NT2/D1 (cell line): Measurements from ENCODE around the gene GPR176.
"Not testable (repeated sequence)": the region's sequence is repeated elsewhere in the genome, so short reads cannot be mapped to it uniquely, and the experiment has no call there.

Source experiments
- DNase-seq: peaks from one replicate; pipeline ENCODE4 v3.0.0-alpha.2; 2011; ENCODE audit warnings: low read depth, low spot score
- H3K27me3 ChIP-seq: 2 replicates; pipeline ENCODE4 v1.6.0; 2011; ENCODE audit warnings: mild to moderate bottlenecking; ENCODE audit not compliant: insufficient read length, insufficient read depth
- H3K36me3 ChIP-seq: 2 replicates; pipeline ENCODE4 v1.6.1; 2011; ENCODE audit warnings: mild to moderate bottlenecking, low read length, mixed read lengths; ENCODE audit not compliant: insufficient read depth, insufficient read length
- H3K4me1 ChIP-seq: 2 replicates; pipeline ENCODE4 v1.5.1; 2011; ENCODE audit not compliant: insufficient read depth, insufficient read length
- H3K4me3 ChIP-seq: 2 replicates; pipeline ENCODE4 v1.5.1; 2011; ENCODE audit warnings: low read depth; ENCODE audit not compliant: insufficient read length
- H3K9ac ChIP-seq: 2 replicates; pipeline ENCODE4 v1.6.0; 2011; ENCODE audit warnings: low read depth; ENCODE audit not compliant: insufficient read length
- H3K9me3 ChIP-seq: 2 replicates; pipeline ENCODE4 v1.5.1; 2011; ENCODE audit warnings: mild to moderate bottlenecking, low read length; ENCODE audit not compliant: insufficient read depth
- SUZ12 ChIP-seq: IDR thresholded peaks from 2 replicates; pipeline ENCODE4 v1.6.1; 2011; ENCODE audit not compliant: insufficient read length, insufficient read depth; ENCODE audit errors: extremely low read depth
- YY1 ChIP-seq: IDR thresholded peaks from 2 replicates; pipeline ENCODE4 v1.6.1; 2011; ENCODE audit not compliant: insufficient read length, insufficient read depth
- ZNF274 ChIP-seq: IDR thresholded peaks from 2 replicates; pipeline ENCODE4 v1.6.1; 2011; ENCODE audit warnings: mild to moderate bottlenecking, low read depth, low read length

Gene GPR176

GRCh38 chr15:39907216-39907615 lies 12.8 kb downstream of the GPR176 start:
- Histone ChIP-seq H3K4me3 (no peak overlapping the region), H3K4me1 (peaks cover 5% of the 10 kb centered on the region), H3K9ac (no peak overlapping the region), H3K36me3 (no peaks in the 10 kb centered on the region), H3K9me3 (no peaks in the 10 kb centered on the region), H3K27me3 (no peaks in the 10 kb centered on the region)
- DNase-seq, result no peak
- TF ChIP-seq ZNF274, result no peak
- no peak for TF ChIP-seq SUZ12
- TF ChIP-seq YY1, result no peak

GRCh38 chr15:39904115-39904514 lies 16.0 kb downstream of the GPR176 start:
- Histone ChIP-seq H3K4me1 (peaks cover 5% of the 10 kb centered on the region), H3K9ac (no peak overlapping the region), H3K9me3 (no peaks in the 10 kb centered on the region), H3K4me3 (no peak overlapping the region), H3K36me3 (no peaks in the 10 kb centered on the region), H3K27me3 (no peaks in the 10 kb centered on the region)
- TF ChIP-seq ZNF274, result no peak
- no peak for TF ChIP-seq YY1
- no peak for TF ChIP-seq SUZ12
- no peak for DNase-seq

DNA sequence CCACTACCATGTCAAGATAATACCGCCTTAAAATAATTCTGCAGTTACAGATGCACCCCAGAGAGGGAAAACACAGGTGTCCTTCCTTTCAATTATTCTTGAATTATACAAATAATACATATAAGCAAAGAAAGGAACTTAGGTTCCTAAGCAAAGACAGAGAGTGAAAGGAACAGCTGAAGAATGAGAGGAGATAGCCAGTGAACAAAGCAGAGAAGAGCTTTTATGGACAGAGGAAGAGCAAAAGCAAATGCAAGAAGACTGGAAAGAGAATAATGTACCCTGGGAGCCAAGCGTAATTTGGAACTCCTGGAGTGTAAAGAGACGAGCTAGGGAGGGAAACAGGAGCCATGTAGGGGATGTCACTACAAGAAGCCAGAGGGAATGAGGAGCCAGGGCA lies 21.7 kb downstream of the GPR176 start:
- Histone ChIP-seq H3K27me3 (no peaks in the 10 kb centered on the region), H3K4me1 (no peaks in the 10 kb centered on the region), H3K9ac (no peak overlapping the region), H3K9me3 (no peaks in the 10 kb centered on the region; the same call in 1 of the 2 replicates), H3K36me3 (no peaks in the 10 kb centered on the region), H3K4me3 (no peak overlapping the region)
- TF ChIP-seq YY1, result no peak
- no peak for DNase-seq

DNA sequence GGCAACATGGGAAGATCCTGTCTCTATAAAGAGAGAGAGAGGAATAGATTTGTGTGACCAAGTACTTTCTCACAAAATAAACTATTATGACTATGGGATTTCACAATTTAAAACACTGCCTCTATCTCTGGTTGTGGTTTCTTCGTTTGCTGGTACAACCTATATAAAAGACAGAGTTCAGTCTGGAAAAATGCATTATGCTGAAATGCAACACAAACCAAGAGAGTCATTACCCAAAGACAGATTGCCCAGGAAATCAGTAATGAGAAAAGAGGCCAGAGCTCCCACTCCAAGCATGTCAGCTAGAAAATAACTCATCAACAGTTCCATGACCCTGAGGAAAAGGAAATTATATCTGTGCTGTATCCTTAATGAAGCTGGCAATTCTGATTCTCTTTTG lies 23.2 kb downstream of the GPR176 start:
- H3K9ac ChIP-seq, result no peak overlapping the region
- DNase-seq, result no peak
- H3K27me3 ChIP-seq, result no peaks in the 10 kb centered on the region
- no peaks in the 10 kb centered on the region; the same call in 1 of the 2 replicates for H3K9me3 ChIP-seq
- no peak overlapping the region for H3K4me3 ChIP-seq
- H3K36me3 ChIP-seq, result no peaks in the 10 kb centered on the region
- no peaks in the 10 kb centered on the region for H3K4me1 ChIP-seq
- TF ChIP-seq SUZ12, result no peak
- no peak for TF ChIP-seq ZNF274
- TF ChIP-seq YY1, result no peak

DNA sequence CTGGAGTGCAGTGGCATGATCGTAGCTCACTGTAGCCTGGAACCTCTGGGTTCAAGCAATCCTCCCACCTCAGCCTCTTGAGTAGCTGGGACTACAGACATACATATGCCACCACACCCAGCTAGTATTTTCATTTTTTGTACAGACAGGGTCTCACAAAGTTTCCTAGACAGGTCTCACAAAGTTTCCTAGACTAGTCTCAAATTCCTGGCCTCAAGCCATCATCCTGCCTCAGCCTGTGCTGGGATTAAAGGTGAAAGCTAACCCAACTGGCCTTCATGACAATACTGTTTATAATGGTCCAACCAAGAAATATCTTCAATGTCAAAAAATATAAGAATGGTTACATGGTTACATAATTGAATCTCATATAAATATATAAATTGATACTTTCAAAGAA lies 24.0 kb downstream of the GPR176 start:
- no peaks in the 10 kb centered on the region for H3K36me3 ChIP-seq
- H3K9me3 ChIP-seq, result no peaks in the 10 kb centered on the region; the same call in 1 of the 2 replicates
- no peak for DNase-seq
- H3K4me1 ChIP-seq, result no peaks in the 10 kb centered on the region
- no peaks in the 10 kb centered on the region for H3K27me3 ChIP-seq
- no peak overlapping the region for H3K9ac ChIP-seq
- no peak overlapping the region for H3K4me3 ChIP-seq
- no peak for TF ChIP-seq YY1
- TF ChIP-seq SUZ12, result no peak
- TF ChIP-seq ZNF274, result no peak

DNA sequence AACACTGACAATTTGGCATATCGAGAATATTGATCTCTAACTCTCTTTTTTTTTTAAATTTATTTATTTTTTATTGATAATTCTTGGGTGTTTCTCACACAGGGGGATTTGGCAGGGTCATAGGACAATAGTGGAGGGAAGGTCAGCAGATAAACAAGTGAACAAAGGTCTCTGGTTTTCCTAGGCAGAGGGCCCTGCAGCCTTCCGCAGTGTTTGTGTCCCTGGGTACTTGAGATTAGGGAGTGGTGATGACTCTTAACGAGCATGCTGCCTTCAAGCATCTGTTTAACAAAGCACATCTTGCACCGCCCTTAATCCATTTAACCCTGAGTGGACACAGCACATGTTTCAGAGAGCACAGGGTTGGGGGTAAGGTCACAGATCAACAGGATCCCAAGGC lies 27.0 kb downstream of the GPR176 start:
- H3K9ac ChIP-seq, H3K36me3 ChIP-seq, H3K4me3 ChIP-seq, H3K9me3 ChIP-seq, DNase-seq, H3K4me1 ChIP-seq, H3K27me3 ChIP-seq: not testable (repeated sequence)

- H3K27me3 ChIP-seq, result no peaks in the 10 kb centered on the region
- no peaks in the 10 kb centered on the region for H3K36me3 ChIP-seq
- TF ChIP-seq SUZ12 (no peak), YY1 (no peak), ZNF274 (no peak)
- H3K9ac ChIP-seq, result no peak overlapping the region
- H3K4me1 ChIP-seq, result no peaks in the 10 kb centered on the region
- DNase-seq, result no peak
- no peaks in the 10 kb centered on the region; the same call in 1 of the 2 replicates for H3K9me3 ChIP-seq
- no peak overlapping the region for H3K4me3 ChIP-seq
Observed at GRCh38 chr15:39892418-39892817, 27.6 kb downstream of the GPR176 start.

DNA sequence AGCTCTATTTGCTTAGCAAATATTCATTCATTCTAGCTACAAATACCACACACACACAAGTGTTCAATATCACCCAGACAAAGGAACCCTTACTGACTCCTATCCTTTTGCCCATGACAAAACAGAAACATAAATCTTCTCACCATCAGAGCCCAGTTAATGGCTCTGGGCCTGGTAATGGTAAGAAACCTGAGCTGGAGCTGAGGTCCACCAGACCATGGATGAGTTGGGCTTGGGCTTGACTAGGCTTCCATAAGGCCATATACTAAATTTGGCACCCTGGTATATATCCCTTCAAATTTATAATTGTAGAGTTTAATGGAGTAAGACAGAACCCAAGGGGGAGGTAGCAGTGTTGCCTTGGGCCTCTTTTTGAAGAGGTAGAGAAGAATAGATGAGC lies 29.4 kb downstream of the GPR176 start:
- Histone ChIP-seq H3K4me3 (no peak overlapping the region), H3K36me3 (no peaks in the 10 kb centered on the region), H3K27me3 (no peaks in the 10 kb centered on the region), H3K9me3 (no peaks in the 10 kb centered on the region; the same call in 1 of the 2 replicates), H3K4me1 (no peaks in the 10 kb centered on the region), H3K9ac (no peak overlapping the region)
- TF ChIP-seq ZNF274, result no peak
- no peak for TF ChIP-seq YY1
- TF ChIP-seq SUZ12, result no peak
- DNase-seq, result no peak
